ENCODE measurements around the gene EXOC3L4.

- TF ChIP-seq CTCF (conservative IDR thresholded peaks at IDR 0.05): no peak
- no peak for TF ChIP-seq EZH2 (IDR thresholded peaks at IDR 0.05; ENCODE audit: low read depth)
Measured at GRCh38 chr14:103061482-103061976, 33.0 kb upstream of the EXOC3L4 start.
